Fibroblast of pulmonary artery (primary cell): ENCODE measurements around the gene PRRT1B.
A peak's percentile ranks its signal among the peaks of the same experiment; 100 is the strongest.

Experiments
- DNase-seq: peaks from one replicate; pipeline ENCODE4 v3.0.0-alpha.2; 2010; ENCODE audit warnings: low read depth
- H3K4me3 ChIP-seq: replicated peaks from 2 replicates; pipeline ENCODE4 v1.5.1; 2011; ENCODE audit warnings: low read depth, mild to moderate bottlenecking, control low read depth, low read length, moderate library complexity
- TF ChIP-seq, protein P1 (sequence below): IDR thresholded peaks from 2 replicates; pipeline ENCODE4 v1.5.1; 2011; ENCODE audit warnings: mild to moderate bottlenecking, control low read depth, low read length, inconsistent platforms; ENCODE audit errors: missing control alignments

PRRT1B gene

DNA sequence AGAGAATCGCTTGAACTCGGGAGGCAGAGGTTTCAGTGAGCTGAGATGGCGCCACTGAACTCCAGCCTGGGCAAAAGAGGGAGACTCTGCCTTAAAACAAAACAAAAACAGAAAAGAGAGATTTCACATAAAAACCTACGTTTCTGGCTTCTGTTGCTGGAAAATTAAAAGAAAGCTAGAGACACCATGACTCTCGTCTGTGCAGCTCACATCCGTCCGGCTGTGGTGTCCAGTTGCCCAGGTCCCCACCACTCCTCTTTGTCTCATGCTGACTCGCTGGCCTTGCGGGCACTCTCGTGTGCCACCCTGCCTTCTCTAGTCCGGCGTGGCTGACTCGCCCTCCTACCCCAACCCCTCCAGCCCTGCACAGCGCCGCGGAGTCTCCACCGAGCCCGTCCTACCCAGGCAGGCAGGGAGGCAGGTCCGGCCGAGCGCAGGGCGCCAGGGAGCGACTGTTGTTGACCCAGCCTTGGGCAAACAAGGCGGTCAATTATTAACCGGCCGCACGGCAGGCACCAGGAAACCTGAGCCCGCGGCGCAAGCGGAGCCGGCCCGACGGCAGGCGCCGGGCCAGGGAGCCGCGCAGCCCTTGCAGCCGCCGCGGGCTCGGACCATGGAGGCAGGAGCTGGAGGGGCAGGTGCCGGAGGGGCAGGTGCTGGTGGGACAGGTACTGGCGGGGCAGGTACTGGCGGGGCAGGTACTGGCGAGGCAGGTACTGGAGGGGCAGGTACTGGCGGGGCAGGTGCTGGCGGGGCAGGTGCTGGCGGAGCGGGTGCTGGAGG, at the start of gene PRRT1B:
PRRT1B (plus strand) TSS at position 521 of the 783 bp plus-strand sequence; CDS start at position 614, 93 bp downstream.
- no peak within 1 kb of the TSS for H3K4me3 ChIP-seq

DNA sequence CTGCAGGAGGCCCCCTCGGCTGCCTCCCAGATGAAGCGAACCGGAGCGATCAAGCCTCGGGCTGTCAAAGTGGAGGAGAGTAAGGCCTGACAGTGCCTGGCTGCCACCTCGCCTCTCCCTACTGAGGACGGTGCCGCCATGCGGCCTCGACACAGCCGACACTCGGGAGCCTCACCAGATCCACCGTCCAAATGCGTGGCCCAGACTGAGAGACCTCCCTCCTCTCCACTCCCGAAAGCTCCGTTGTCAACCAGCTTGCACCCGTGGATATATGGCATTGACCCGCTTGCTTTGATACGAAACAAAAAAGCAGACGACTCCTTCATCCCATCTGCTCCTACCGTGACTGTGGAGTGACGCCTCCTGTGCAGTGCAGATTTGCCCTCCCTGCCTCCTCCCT, 49.5 kb upstream of the PRRT1B start:
- no peak for DNase-seq
- no peak overlapping the region for H3K4me3 ChIP-seq
- TF ChIP-seq, protein P1, sequence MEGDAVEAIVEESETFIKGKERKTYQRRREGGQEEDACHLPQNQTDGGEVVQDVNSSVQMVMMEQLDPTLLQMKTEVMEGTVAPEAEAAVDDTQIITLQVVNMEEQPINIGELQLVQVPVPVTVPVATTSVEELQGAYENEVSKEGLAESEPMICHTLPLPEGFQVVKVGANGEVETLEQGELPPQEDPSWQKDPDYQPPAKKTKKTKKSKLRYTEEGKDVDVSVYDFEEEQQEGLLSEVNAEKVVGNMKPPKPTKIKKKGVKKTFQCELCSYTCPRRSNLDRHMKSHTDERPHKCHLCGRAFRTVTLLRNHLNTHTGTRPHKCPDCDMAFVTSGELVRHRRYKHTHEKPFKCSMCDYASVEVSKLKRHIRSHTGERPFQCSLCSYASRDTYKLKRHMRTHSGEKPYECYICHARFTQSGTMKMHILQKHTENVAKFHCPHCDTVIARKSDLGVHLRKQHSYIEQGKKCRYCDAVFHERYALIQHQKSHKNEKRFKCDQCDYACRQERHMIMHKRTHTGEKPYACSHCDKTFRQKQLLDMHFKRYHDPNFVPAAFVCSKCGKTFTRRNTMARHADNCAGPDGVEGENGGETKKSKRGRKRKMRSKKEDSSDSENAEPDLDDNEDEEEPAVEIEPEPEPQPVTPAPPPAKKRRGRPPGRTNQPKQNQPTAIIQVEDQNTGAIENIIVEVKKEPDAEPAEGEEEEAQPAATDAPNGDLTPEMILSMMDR = no peak

More for the DNA sequence above, at the start of gene PRRT1B:
- TF ChIP-seq, protein P1 = no peak
- no peak for DNase-seq

DNA sequence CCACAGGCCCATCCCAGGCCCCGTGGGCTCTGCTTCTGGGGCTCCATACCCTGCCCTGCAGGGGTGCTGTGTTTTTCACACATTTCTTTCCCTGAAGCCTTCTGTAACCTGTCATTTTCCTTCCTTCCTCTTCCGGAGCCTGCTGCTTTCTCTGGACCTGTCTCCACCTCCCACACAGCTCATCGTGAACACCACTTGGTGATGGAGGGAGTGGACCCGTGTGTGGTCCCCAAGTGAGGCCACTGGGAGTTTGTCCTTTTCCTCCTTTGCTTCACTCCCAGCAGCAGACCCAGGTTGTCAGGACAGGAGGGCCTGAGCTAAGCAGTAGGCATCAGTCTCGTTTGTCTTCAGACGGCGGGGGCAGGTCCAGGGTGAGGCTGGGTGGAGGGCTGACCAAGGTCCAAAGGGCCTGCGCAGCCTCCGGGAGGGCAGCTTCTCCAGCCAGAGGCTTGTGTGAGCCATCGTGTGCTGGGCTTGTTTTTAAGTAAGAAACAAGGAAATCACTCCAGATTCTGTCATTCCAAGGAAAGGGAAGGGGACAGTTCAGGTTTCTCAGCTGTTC, 48.4 kb upstream of the PRRT1B start:
- DNase-seq = no peak

DNA sequence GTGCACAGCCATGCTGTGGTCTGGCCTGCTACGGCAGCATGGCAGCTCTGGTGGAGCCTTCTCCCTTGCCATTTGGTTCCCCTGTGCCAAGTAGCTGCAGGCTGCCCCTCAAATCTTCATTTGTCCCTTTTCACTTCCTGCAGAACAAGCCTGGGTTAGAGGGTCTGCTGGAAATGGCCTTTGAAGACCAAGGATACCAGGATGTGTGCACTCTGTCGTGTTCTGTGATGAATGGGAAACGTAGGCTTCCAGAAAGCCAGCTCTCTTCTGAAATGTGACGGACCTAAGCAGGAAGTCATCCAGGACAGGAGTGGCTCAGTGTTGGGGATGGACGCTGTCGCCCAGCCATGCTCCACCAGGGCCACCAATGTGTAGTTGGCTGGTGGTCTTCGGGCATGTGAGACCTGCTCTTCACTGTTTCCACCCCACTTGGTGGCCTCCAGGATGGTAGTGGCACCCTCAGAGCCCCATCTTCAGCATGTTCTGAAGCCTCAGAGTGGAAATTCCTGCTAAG, 46.0 kb upstream of the PRRT1B start:
- H3K4me3 ChIP-seq = no peak overlapping the region
- TF ChIP-seq, protein P1 = no peak
- no peak for DNase-seq

More for the DNA sequence above, 48.4 kb upstream of the PRRT1B start:
- TF ChIP-seq, protein P1 = no peak
- no peak overlapping the region for H3K4me3 ChIP-seq

DNA sequence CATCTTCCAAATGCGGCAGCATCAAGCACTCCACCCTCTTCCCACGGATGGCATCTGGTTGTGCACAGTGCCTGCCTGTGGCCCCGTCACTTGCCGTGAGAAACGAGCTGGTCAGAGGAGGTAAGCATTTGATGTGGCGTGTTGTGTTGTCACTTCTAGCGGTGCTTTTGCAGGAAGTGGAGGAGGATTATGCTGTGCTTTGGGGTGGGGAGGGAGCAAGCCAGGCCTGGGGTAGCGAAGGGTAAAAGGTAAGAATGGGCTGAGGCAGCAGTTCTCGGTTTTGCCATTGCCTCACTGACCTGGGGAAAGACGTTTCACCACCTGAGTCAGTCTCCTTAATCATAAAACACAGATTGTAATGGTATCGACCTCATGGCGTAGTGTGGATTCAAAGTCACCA, 44.9 kb upstream of the PRRT1B start:
- TF ChIP-seq, protein P1 = no peak
- DNase-seq = no peak
- H3K4me3 ChIP-seq = no peak overlapping the region

DNA sequence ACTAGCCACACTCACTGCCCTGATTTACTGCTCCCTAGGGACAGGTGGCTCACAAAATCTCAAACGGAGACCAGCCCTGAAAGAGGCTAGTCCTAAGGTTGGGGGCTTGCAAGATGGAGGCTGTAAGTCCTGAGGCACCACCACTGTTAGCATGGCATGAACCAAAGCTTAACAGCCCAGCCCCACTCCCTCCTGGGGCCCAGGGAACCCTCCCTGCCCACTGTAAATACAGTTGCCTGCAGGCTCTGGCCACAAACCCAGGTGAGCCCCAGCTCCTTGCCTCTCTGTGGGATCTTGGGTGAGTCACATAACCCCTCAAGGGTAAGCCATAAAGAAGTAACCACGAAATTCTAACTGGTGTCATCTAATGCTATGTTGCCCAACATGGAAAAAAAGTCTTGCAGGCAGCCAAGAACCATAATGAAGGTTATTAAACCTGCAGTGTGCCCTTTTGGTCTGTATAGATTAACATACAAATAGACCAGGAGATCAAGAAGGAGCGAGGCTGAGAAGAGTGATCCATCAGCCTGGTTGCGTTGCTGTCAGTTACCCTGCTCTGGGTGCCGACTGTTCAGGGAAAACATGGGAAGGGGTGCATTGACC, 44.3 kb upstream of the PRRT1B start:
- TF ChIP-seq, protein P1 = no peak
- peak; percentile 16 for DNase-seq
- no peak overlapping the region for H3K4me3 ChIP-seq
